ENCODE results near the gene ROM1.

ROM1 gene

DNA sequence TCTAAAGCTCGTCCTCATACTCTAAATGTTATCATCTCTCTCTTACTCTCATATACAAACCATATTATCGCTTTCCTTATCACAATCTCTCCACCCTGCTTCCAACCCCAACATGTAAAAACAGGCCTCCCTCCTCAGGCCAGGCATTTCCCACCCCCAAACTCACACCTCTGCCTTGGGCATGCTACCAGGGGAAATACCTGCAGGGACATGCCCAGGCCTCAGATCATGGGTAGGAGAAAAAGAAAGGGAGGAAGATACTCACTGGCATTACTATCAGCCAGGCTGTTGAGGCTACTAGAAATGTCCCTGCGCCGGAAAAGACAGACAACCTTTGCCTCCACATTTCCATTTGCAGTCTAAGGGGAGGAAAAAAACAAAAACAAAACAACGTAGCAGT is 13.2 kb upstream of the ROM1 start:
- TF ChIP-seq, protein P1, sequence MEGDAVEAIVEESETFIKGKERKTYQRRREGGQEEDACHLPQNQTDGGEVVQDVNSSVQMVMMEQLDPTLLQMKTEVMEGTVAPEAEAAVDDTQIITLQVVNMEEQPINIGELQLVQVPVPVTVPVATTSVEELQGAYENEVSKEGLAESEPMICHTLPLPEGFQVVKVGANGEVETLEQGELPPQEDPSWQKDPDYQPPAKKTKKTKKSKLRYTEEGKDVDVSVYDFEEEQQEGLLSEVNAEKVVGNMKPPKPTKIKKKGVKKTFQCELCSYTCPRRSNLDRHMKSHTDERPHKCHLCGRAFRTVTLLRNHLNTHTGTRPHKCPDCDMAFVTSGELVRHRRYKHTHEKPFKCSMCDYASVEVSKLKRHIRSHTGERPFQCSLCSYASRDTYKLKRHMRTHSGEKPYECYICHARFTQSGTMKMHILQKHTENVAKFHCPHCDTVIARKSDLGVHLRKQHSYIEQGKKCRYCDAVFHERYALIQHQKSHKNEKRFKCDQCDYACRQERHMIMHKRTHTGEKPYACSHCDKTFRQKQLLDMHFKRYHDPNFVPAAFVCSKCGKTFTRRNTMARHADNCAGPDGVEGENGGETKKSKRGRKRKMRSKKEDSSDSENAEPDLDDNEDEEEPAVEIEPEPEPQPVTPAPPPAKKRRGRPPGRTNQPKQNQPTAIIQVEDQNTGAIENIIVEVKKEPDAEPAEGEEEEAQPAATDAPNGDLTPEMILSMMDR (IDR thresholded peaks at IDR 0.05; ENCODE audit: low read length, missing control alignments) = no peak
- H3K4me3 ChIP-seq (replicated peaks; ENCODE audit: low read depth, low read length) = peak overlapping the region; percentile 92
- DNase-seq (ENCODE audit: low read depth) = no peak

DNA sequence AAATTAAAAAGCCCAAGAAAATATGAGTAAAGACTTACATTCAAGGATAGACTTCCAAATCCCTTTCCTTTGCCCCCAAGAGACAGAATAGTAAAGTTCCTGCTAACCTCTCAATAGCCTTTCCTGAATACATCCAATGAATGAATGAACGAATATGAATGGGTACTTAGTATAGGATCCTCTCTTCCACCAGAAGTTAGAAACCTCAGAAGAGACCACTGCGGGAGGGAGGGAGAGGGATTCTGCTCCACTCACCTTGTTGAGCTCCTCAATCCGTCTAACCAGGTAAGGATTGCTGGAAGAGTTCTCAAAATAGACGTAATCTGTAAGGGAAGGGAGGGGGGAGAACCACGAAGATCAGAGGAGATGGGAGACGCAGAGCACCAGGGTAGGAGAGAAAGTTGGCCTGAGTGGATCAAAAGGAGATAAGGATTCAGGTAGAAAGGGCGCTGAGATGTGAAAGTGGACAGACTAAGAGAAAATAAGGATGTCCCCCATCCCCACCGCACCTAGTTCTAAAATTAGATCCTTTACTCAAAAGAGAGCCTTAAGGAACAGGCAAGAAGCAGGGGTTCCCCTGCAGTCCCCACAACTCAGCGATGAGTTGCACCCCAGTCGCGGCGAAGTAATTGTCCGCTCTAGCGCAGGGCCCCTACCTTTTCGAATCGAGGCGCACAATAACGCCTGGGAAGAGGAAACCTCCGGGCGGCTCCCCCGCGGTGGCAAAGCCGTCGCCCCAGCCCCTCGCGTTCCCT is 12.5 kb upstream of the ROM1 start:
- peak overlapping the region; percentile 92 for H3K4me3 ChIP-seq (replicated peaks; ENCODE audit: low read depth, low read length)
- no peak for DNase-seq (ENCODE audit: low read depth)
- TF ChIP-seq, protein P1 (IDR thresholded peaks at IDR 0.05; ENCODE audit: low read length, missing control alignments) = no peak

DNA sequence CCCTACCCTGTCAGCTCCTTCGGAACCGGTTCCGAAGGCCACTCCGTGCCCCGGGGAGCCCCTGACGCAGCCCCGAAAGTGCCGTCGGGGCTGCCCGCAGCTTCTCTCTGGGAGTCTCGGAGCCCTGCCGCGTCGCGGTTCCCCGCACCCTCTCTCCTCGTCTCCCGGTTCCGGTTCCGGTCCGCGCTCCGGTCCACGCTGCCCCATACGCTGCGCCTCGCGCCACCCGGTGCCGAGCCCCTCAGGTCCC is 12.0 kb upstream of the ROM1 start:
- TF ChIP-seq, protein P1 (IDR thresholded peaks at IDR 0.05; ENCODE audit: low read length, missing control alignments) = no peak
- peak; percentile 18 for DNase-seq (ENCODE audit: low read depth)
- peak overlapping the region; percentile 92 for H3K4me3 ChIP-seq (replicated peaks; ENCODE audit: low read depth, low read length)

DNA sequence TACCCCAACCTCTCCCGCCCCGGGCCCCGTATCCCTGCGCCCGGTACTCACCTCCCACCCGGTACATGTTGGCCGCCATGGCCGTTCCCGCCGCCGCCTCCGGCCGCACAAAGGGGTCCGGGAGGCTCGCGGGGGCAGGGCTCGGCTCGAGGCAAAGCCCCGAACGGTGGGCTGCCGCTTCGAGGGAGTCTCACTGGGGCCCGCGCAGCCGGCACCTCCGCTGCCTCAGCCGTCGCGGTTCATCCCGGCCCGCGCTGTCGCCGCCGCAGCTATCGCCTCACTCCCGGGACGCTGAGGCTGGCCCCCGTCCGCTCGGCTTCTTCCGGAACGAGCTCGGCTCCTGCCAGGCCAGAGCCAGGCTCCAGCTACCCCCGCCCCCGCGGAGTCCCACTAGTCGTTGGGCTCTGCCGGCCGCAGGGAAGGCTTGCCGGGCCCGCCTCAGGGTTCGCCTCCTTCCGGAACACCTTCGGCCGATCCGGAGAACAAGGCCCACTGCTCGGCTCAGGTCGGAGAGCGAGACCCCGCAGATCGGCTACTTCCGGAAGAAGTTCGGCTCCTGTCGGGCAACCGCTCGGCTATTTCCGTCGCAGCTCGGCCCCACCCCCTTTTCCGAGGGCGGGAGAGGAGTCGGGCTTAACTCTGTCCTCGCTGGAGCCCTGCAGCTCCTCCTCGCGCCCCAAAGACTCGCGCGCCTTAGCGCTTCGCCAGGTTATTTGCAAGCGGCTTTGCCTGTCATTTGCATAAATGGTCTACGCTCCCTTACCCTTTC is 11.5 kb upstream of the ROM1 start, which contains the start of gene MTA2:
Gene MTA2, minus strand, starts transcription at position 494 of the 769 bp plus-strand sequence. Its CDS starts 415 bp downstream, at position 79.
- peak within 1 kb of the TSS; percentile 92 for H3K4me3 ChIP-seq (replicated peaks; ENCODE audit: low read depth, low read length)
- TF ChIP-seq, protein P1 (IDR thresholded peaks at IDR 0.05; ENCODE audit: low read length, missing control alignments) = no peak
- DNase-seq (ENCODE audit: low read depth) = peak; percentile 99

DNA sequence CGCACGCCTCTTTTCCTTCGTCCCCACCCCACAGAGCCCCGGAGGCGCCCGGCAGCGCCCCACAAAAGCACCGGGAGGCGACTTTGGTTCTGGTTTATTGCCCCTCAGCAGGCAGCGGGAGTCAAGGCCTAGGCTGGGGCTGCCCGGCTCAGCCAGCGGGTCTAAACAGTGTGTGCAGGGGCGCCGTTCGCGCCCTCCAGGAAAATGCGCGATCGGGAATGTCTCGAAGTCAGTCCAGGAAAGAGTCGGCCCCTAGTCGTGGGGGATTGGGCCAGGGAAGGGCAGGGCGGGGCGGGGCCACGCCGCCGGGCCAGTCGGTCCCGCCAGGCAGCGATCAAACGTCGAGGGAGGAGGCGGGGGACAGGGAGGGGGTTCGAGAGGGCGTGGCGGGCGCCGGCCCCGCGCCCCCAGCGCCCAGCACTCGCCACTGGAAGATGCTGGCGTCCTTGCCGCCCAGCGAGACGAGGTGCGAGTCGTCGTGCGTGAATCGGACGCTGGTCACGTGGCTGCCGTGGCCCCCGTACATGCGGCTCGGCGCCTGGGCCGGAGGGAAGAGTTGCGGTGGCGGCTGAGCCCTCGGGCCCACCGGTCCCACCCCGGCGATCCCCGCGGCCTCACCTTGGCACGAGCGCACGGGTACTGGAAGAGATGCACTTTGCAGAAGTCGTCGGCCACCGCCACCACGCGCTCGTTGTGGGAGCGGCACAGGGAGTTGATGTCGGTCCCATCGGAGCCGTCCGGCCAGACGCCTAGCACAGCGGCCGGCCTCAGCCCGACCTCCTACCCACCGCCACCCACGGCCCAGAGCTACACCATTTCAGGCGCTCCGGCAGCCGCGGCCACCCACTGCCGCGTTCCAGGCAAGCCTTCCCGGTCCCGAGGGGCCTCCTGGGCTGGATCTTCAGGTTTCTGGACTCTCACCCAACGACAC is 10.7 kb upstream of the ROM1 start:
- DNase-seq (ENCODE audit: low read depth) = peak; percentile 48
- peak overlapping the region; percentile 92 for H3K4me3 ChIP-seq (replicated peaks; ENCODE audit: low read depth, low read length)
- TF ChIP-seq, protein P1 (IDR thresholded peaks at IDR 0.05; ENCODE audit: low read length, missing control alignments) = no peak

DNA sequence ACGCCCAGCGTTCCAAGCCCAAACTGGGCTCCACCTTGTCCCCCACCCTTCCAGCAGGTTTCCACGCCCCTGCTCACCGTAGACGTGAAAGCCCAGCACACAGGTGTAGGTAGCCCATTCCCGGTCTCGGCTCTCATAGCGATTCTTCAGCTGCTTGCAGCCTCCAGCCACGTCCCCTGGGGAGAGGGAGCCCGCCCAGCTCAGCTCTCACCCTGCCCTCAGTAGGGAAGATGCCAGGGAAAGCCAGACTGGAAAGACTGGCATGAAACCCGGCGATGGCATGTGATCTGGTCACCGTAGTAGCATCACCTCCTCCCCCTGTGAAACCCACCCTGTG is 10.0 kb upstream of the ROM1 start:
- no peak for DNase-seq (ENCODE audit: low read depth)
- H3K4me3 ChIP-seq (replicated peaks; ENCODE audit: low read depth, low read length) = no peak overlapping the region
- TF ChIP-seq, protein P1 (IDR thresholded peaks at IDR 0.05; ENCODE audit: low read length, missing control alignments) = no peak

All from fibroblast of pulmonary artery (primary cell).